ENCODE measurements around the gene MYH9. TPM values are rescaled to one million over a fixed set of nuclear protein-coding genes. Genes with fewer than 3 reads are reported as not detected.

The MYH9 gene
- total RNA-seq, 4 donors from 2014 or later: 337 to 553 (median 433) TPM

- Histone ChIP-seq H3K4me1 (peaks cover 14 to 100% (median 87%) of the 10 kb centered on the region in 4 donors), H3K36me3 (peaks cover 0 to 7% (median 0%) of the 10 kb centered on the region in 3 donors), H3K9me3 (no peaks in the 10 kb centered on the region), H3K27me3 (no peaks in the 10 kb centered on the region), H3K27ac (peak overlapping the region; percentile 47 to 100 (median 98)), H3K4me3 (no peak overlapping the region)
- TF ChIP-seq CTCF (IDR thresholded peaks at IDR 0.05) (no peak), POLR2A (IDR thresholded peaks at IDR 0.05) (no peak)
- DNase-seq: no peak
Observed at GRCh38 chr22:36375071-36375980, 12.4 kb downstream of the MYH9 start.

GRCh38 chr22:36374603-36375024 is 13.2 kb downstream of the MYH9 start:
- H3K9me3 ChIP-seq: no peaks in the 10 kb centered on the region
- peak in 2 of 3 donors; percentile 77 to 87 for DNase-seq
- TF ChIP-seq POLR2A (IDR thresholded peaks at IDR 0.05): peak in 1 of 2 donors; percentile 17
- no peak for TF ChIP-seq CTCF (IDR thresholded peaks at IDR 0.05)
- H3K36me3 ChIP-seq: peaks cover 0 to under 1% (median 0%) of the 10 kb centered on the region in 3 donors
- no peaks in the 10 kb centered on the region for H3K27me3 ChIP-seq
- H3K4me1 ChIP-seq: peaks cover 18 to 100% (median 87%) of the 10 kb centered on the region in 4 donors
- H3K27ac ChIP-seq: peak overlapping the region; percentile 47 to 100 (median 98)
- H3K4me3 ChIP-seq: no peak overlapping the region

DNA sequence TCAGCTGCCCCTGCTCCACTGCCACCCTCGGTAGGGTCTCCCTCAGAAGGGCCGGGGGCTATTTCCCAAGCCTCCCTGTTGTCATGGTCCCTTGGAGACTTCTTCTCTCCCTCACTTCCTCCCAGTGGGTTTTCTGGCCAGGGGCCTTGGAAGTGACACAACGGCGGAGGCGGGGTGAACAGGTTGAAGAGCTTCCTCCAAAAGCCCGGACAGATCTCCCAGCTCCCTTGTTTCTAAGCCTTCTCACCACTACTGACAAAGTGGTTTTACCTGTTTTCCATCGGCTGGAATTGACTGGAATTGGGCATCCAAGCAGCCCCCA is 14.5 kb downstream of the MYH9 start:
- no peak for TF ChIP-seq POLR2A (IDR thresholded peaks at IDR 0.05)
- TF ChIP-seq CTCF (IDR thresholded peaks at IDR 0.05): no peak
- H3K4me1 ChIP-seq: peaks cover 30 to 100% (median 88%) of the 10 kb centered on the region in 4 donors
- no peak for DNase-seq
- H3K27me3 ChIP-seq: no peaks in the 10 kb centered on the region
- H3K4me3 ChIP-seq: peak overlapping the region in 2 of 4 donors; percentile 7 to 9
- H3K27ac ChIP-seq: peak overlapping the region; percentile 69 to 100 (median 98)
- H3K36me3 ChIP-seq: no peaks in the 10 kb centered on the region
- no peaks in the 10 kb centered on the region for H3K9me3 ChIP-seq

GRCh38 chr22:36371920-36372319 is 15.8 kb downstream of the MYH9 start:
- Histone ChIP-seq H3K4me3 (no peak overlapping the region), H3K4me1 (peaks cover 37 to 100% (median 93%) of the 10 kb centered on the region in 4 donors), H3K36me3 (no peaks in the 10 kb centered on the region), H3K27ac (peak overlapping the region; percentile 69 to 100 (median 98)), H3K9me3 (no peaks in the 10 kb centered on the region), H3K27me3 (no peaks in the 10 kb centered on the region)
- DNase-seq: no peak
- TF ChIP-seq POLR2A (IDR thresholded peaks at IDR 0.05): no peak
- TF ChIP-seq CTCF (IDR thresholded peaks at IDR 0.05): no peak

DNA sequence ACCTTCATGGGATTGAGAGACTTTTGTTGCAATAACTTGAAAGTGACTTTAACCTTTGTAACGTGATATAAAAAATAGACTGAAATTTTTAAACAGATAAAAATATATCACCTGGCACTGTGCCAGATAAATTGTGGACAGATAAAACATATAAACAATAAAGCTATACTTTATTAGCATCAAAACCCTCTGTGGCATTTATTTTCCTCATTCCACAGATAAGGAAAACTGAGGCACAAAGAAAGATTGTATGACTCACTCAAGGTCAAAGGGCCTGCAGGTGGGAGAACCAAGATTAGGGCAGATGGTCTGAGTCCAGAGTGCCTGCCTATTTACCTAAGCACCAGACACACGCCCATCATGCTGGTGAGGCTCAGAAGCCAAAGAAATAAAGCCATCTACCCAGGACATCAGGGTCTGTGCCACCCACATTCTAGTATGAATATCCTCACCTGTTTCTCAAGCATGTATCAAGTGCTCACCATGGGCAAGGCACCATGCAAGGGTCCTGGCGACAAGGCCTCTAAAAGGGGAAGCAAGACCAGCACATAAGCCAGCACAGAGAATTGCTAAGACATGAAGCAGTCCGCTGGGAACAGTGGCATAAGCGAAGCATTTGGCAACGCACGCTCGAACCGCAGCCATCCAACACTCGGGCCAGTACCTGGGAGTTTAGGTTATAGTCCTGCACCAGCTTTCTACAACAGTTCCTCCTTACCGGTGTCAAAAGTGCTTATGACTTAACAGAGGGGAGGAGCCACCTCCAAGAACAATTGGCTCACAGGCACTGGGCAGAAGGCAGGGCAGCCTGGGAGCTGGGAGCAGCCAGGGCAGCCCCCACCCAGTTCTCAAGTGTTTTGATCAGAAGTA is 17.6 kb downstream of the MYH9 start:
- TF ChIP-seq CTCF (IDR thresholded peaks at IDR 0.05) (no peak), POLR2A (IDR thresholded peaks at IDR 0.05) (peak; percentile 23 to 55)
- Histone ChIP-seq H3K27ac (peak overlapping the region; percentile 69 to 100 (median 98)), H3K9me3 (no peaks in the 10 kb centered on the region), H3K4me1 (peaks cover 39 to 100% (median 86%) of the 10 kb centered on the region in 4 donors), H3K36me3 (no peaks in the 10 kb centered on the region), H3K4me3 (peak overlapping the region in 3 of 4 donors; percentile 26 to 44 (median 28)), H3K27me3 (no peaks in the 10 kb centered on the region)
- DNase-seq: peak in 2 of 3 donors; percentile 79 to 84

Data from Peyer's patch (tissue), 4 donors.